Measurements from ENCODE around the gene KRTAP10-9.
"Not testable (repeated sequence)": the region's sequence is repeated elsewhere in the genome, so short reads cannot be mapped to it uniquely, and the experiment has no call there.

Gene KRTAP10-9

GRCh38 chr21:44644878-44645277 is 18.0 kb downstream of the KRTAP10-9 start:
- DNase-seq: no peak

GRCh38 chr21:44646366-44647221 is 19.7 kb downstream of the KRTAP10-9 start, which contains the start of gene KRTAP10-11:
TSS of gene KRTAP10-11 (plus strand) at chr21:44646414. CDS start at chr21:44646459, 45 bp downstream.
- not testable (repeated sequence) for DNase-seq

GRCh38 chr21:44647222-44647552 is 20.3 kb downstream of the KRTAP10-9 start:
- no peak for DNase-seq

GRCh38 chr21:44648557-44649311 is 21.8 kb downstream of the KRTAP10-9 start:
- DNase-seq: no peak

GRCh38 chr21:44649521-44650100 is 22.7 kb downstream of the KRTAP10-9 start:
- DNase-seq: no peak

GRCh38 chr21:44650265-44650972 is 23.5 kb downstream of the KRTAP10-9 start:
- no peak for DNase-seq

GRCh38 chr21:44650973-44651675 is 24.2 kb downstream of the KRTAP10-9 start:
- DNase-seq: no peak

GRCh38 chr21:44653123-44653522 is 26.2 kb downstream of the KRTAP10-9 start:
- DNase-seq: no peak

GRCh38 chr21:44653656-44654575 is 27.0 kb downstream of the KRTAP10-9 start:
- no peak for DNase-seq

- no peak for DNase-seq
These were observed 27.8 kb downstream of the KRTAP10-9 start, which contains the start of gene KRTAP12-4 for GRCh38 chr21:44654576-44655175. TSS of gene KRTAP12-4 (minus strand) at chr21:44654659. CDS start at chr21:44654614, 45 bp downstream.

- DNase-seq: no peak
These were observed 30.0 kb downstream of the KRTAP10-9 start for GRCh38 chr21:44656868-44657267.

- DNase-seq: no peak
These were observed 31.0 kb downstream of the KRTAP10-9 start, which contains the start of gene KRTAP12-3 for GRCh38 chr21:44657635-44658540. TSS of gene KRTAP12-3 (plus strand) at chr21:44657932. CDS start at chr21:44657980, 48 bp downstream.

GRCh38 chr21:44658541-44658910 is 31.6 kb downstream of the KRTAP10-9 start:
- DNase-seq: no peak

GRCh38 chr21:44658913-44659595 is 32.2 kb downstream of the KRTAP10-9 start:
- DNase-seq: no peak

- DNase-seq: not testable (repeated sequence)
These were observed 34.7 kb downstream of the KRTAP10-9 start for GRCh38 chr21:44661567-44661966.

- no peak for DNase-seq
These were observed 37.8 kb downstream of the KRTAP10-9 start for GRCh38 chr21:44664691-44665090.

- DNase-seq: no peak
These were observed 39.8 kb downstream of the KRTAP10-9 start, which contains the start of gene KRTAP12-2 for GRCh38 chr21:44666401-44667320. TSS of gene KRTAP12-2 (minus strand) at chr21:44666927. CDS start at chr21:44666886, 41 bp downstream.

Data from amniotic stem cell (primary cell).